HG02884 (cell line): ENCODE measurements around the gene ARHGAP24.
"Not testable (repeated sequence)": the region's sequence is repeated elsewhere in the genome, so short reads cannot be mapped to it uniquely, and the experiment has no call there.

ENCODE experiments used
- ATAC-seq: cut with Tn5 transposase; IDR thresholded peaks from one replicate; pipeline ENCODE4 v1.9.1; 2021; ENCODE audit warnings: mild to moderate bottlenecking, moderate library complexity; ENCODE audit not compliant: unreplicated experiment

Gene ARHGAP24

GRCh38 chr4:85884251-85884650 is 409.3 kb downstream of the ARHGAP24 start:
- no peak for ATAC-seq

- ATAC-seq = no peak
Measured at GRCh38 chr4:85886665-85887064, 411.7 kb downstream of the ARHGAP24 start.

DNA sequence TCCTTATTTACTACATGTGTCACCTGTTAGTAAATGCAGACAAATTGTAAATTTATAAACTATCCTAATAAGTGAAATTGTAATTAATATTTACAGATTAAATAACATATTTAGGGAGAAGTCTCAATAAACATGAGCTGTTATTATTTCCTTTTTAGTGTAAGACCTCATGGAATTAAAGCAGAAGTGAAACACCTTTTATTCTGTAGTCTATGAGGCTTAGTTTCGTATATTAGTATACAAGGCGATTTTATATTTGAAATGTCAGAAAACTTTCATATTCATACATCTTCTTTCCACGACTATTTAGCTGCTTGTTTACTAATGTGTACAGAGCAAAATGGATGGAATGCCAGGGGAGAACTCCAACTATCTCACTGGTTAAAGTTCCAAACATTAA is 414.4 kb downstream of the ARHGAP24 start:
- no peak for ATAC-seq

DNA sequence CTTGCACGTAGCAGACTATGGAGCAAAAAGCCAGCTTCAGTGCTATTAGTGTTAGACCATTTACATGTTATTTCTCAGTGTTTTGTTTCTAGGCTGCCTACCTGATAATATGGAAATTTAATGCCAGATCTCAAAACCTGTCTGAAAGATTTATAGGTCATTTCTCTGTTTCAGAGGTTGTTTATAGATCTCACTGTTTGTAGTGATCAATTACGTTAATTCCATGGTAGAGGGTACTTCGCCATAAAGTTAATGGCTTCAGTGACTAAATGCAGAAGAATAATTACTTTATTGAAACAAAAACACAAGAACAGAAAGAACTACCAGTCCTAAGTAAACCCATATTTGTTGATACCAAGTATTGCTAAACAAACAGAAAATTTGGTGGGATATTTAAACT is 420.8 kb downstream of the ARHGAP24 start:
- no peak for ATAC-seq

DNA sequence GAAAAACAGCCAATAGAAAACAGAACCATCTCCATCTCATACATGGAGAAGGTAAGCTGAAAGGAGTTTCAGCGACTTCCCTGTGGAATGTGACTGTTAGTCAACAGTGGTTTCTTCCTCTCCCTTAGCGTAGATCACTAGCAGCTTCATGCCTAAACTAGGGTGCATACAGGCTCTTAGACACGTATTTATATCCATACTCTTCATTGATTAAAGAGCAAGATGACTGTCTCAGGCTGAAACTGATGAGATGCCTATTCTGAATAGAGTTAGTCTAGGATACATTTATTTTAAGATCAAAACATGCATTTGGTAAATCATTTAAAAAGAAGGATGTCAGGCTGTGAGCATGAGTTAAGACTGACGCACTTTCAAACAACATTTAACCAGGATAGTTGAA is 423.3 kb downstream of the ARHGAP24 start:
- ATAC-seq = no peak

- ATAC-seq = no peak
Measured at GRCh38 chr4:85901500-85901899, 426.6 kb downstream of the ARHGAP24 start.

DNA sequence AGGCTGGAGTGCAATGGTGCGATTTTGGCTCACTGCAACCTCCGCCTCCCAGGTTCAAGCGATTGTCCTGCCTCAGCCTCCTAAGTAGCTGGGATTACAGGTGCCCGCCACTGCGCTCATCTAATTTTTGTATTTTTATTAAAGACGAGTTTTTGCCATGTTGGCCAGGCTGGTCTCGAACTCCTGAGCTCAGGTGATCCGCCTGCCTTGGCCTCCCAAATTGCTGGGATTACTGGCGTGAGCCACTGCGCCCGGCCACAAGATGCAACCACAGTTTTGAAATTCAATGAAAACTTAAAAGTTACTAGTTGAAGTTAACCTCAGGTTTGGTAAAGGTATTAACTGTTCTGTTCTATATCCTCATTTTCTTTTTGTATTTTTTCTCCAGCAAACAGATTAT is 427.7 kb downstream of the ARHGAP24 start:
- ATAC-seq = not testable (repeated sequence)

- ATAC-seq = no peak
Measured at GRCh38 chr4:85905761-85906160, 430.8 kb downstream of the ARHGAP24 start.

- ATAC-seq = no peak
Measured at GRCh38 chr4:85907001-85907400, 432.1 kb downstream of the ARHGAP24 start.

DNA sequence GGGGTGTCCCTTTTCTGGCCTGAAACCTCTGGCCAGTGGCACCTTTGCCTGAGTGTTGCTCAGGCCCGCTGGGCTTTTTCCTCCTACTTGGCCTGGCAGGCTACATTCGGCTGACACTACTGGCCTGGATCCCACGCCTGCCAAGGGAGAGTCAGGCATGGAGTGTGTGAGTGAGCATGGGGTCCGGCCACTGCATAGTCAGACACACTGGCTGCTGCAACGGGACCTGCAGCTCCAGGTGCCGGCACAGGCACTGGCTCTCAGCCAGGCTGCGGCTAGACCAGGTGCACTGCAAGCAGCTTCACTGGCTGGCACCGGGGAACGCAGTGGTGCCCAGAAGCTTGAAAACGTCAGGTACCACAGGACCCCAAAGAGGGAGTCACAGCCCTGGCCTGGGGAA is 434.9 kb downstream of the ARHGAP24 start:
- no peak for ATAC-seq

DNA sequence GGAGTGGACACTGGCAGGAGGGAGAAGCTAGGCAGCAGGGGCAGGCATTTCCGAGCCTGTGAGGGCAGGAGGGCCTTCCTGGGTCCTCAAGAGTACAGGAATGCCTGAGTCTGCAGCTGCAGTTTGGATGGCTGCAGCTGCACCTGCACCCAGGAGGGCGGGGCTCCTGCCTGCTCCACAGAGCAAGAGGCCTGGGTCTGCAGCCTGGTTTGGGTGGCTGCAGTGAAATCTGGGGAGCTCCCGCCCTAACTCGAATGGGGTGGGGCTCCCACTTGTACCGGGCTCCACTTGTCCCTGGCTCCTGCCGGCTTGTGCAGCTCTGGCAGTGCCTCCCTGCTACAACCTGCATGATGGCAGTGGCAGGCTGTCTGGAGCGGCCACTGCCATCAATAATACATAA is 436.0 kb downstream of the ARHGAP24 start:
- no peak for ATAC-seq

DNA sequence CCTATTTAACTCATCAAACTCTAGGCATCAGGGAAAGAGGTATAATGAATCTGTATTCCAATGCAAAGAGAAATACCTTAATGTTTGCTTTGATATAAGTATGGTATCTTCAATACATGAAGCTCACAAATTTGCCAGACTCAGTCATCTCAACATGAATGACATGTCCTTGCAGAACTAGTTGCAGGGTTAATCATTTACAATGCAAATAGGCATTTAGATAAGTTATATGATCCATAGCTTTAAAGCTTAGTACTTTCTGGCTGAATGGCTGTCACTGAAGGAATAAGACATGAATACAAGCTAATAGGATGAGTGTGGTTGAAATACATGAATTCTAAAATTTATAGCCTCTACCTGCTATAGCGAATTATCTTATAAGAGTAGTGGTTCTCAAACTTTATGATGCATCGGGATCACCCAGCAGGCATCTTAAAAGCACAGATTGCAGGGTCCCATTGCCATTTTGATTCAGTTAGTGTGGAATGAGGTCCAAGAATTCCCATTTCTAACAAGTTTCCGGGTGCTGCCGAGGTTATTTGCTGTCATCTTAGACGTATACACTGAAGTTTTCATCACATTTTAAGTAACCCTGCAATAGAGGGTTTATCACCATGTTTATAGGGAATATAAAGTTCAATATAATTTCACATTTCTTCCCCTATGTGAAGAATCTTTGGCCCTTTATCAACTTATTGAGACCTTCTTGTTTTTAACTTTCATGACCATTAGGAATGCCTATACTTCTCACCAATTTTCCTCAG is 439.2 kb downstream of the ARHGAP24 start:
- ATAC-seq = no peak

DNA sequence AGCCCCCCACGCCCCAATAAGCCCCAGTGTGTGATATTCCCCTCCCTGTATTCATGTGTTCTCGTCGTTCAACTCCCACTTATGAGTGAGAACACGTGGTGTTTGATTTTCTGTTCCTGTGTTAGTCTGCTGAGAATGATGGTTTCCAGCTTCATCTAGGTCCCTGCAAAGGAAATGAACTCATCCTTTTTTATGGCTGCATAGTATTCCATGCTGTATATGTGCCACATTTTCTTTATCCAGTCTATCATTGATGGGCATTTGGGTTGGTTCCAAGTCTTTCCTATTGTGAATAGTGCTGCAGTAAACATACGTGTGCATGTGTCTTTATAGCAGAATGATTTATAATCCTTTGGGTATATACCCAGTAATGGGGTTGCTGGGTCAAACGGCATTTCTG is 440.6 kb downstream of the ARHGAP24 start:
- ATAC-seq = not testable (repeated sequence)

DNA sequence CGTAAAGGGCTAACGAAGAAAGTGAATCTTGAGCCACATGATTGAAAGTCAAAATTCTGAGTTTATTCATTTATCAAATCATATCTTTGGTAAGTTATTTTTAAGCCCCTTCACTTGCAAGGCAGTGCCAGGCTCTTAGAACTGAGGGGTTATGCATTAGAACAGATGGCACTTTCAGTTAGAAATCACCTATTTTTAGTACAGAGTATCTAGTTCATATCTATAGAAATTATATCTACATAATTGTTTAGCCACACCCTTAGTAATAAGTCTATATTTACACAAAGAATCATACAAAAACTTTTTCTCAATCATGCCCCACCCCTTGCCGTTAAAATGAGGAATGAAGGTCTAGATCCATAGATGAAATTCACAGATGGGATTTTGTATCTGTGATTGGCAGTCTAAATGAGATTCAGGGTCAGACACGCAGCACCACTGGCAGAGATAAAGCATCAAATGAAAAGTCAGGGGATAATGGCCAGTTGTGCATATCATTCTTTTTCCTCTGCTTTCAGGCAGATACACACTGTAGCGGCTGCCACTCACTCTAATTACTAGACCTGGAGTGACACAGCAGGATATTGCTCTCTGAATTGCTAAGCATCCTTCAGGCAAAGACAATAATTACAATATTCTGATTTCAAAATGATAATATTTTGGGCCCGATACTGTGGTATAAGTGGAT is 444.4 kb downstream of the ARHGAP24 start:
- no peak for ATAC-seq

DNA sequence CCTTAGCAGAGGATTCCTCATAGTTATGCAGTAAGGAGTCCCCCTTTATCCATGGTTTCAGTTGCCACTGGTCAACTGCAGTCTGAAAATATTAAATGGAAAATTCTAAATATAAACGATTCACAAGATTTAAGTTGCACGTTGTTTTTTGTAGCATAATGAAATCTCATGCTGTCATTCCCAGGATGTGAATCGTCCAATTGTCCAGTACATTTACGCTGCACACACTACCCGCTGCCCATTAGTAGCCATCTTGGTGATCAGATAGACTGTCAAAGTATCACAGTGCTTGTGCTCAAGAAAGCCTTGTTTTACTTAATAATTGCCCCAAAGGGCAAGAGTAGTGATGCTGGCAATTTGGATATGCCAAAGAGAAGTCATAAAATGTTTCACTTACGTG is 450.1 kb downstream of the ARHGAP24 start:
- ATAC-seq = no peak

GRCh38 chr4:85928775-85929591 is 454.0 kb downstream of the ARHGAP24 start:
- ATAC-seq = no peak

GRCh38 chr4:85929961-85930665 is 455.2 kb downstream of the ARHGAP24 start:
- no peak for ATAC-seq

DNA sequence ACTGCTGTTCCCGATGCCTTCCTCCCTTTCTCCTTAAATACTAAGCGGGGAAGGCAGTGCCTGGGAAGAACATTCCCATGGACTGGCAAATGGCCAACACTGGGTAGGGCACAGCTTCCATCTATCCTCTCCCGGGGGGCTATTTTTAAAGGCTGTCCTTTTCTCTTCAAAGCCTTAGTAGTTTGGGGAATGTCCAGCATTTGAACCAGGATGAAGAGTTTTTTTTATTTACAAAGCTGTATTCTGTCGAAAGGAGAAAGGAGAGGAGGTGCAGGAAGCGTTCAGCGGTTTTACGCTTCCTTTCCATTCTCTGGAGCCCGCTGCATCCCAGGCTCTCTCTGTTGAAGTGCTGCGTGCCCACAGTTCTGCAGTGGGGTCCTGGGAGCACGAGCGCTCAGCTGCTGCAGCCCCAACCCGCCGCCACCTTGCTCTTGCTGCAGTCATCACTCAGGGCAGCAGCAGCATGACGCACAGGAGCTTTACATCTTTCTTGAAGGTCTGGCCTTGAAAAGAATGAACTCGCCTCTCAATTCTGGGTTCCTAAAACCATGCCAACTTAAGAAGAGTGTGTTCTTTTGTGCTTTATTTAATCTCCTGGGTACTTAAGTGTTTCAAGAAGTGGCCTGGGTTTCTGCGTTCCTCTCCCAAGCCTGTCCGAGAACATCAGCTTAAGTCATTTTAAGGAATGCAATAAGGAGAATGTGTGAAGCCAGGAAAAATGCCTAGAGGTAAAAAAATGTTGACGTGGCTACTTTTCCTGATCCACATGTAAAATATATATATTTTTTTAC is 457.7 kb downstream of the ARHGAP24 start:
- no peak for ATAC-seq

DNA sequence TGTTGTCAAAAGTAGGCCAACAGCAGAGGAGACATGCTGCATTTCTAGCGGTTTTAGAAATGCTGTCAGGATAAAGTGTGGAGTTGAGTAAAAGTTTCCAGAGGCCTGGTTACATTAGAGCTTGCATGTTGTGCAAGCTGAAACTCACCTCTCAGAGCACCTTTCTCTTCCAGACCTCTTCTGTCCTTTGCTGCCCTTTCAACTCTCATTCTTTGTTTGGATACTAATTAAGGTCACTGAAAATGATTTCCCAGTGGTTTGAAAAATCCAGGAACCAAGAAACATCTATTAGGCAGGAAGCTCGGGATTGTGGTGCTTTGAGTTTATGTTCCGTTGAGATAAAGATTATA is 458.3 kb downstream of the ARHGAP24 start:
- ATAC-seq = no peak

DNA sequence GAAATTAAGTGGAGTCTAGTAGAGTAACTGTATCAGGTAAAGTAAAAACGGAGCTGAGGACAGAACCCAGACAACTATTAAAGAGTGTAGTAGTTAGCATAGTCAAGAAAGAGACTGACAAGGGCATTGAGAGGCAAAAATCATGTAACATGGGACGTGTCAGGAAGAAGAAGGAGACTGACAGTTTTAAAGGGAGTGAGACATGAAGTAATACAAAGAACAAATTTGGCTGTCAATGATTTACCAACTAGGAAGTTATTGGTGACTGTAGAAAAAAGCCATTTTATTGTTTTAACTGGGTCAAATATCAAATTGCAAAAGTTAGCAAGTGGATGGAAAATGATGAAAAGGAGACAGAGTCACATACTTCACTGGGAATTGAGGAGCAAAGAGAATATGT is 462.6 kb downstream of the ARHGAP24 start:
- no peak for ATAC-seq
